G401 (cell line): ENCODE results near the gene LRIT1. TPM values are rescaled to one million over a fixed set of nuclear protein-coding genes. Genes with fewer than 3 reads are reported as not detected.

ENCODE experiments used
- total RNA-seq: library from RNA; depleted of rRNA; stranded (reverse); fragments of >200 nt; shearing (Covaris generic); gene quantifications from 2 replicates; pipeline ENCODE4 v1.2.3, GENCODE V29; 2014; rRNA removed

Gene LRIT1
- total RNA-seq, 1 experiment from 2014 or later: not detected

Other genes with a start within 250 kb of the LRIT1 start
- 165 and 197 TPM in 2 replicates for gene GHITM, start 102.0 kb downstream of the LRIT1 start, total RNA-seq
- gene GPR15LG, start 67.7 kb downstream of the LRIT1 start, total RNA-seq: not detected in 2 replicates
- gene CDHR1, start 47.0 kb downstream of the LRIT1 start, total RNA-seq: not detected in 2 replicates
- not detected in 2 replicates for gene LRIT2, start 16.0 kb downstream of the LRIT1 start, total RNA-seq
- not detected in 2 replicates for gene RGR, start 3.5 kb upstream of the LRIT1 start, total RNA-seq
- 11.6 and 19.4 TPM in 2 replicates for gene CCSER2, start 87.0 kb upstream of the LRIT1 start, total RNA-seq